GM18526 (cell line): ENCODE measurements around the gene SMYD2.
A peak's percentile ranks its signal among the peaks of the same experiment; 100 is the strongest.

Experiments used
- POLR2A ChIP-seq: IDR thresholded peaks from 3 replicates; pipeline ENCODE4 v1.6.1; 2011; ENCODE audit not compliant: insufficient read length; ENCODE audit errors: extremely low read depth

SMYD2 gene

GRCh38 chr1:214281021-214281719 is at the start of gene SMYD2:
Gene SMYD2, plus strand, starts transcription at chr1:214281159. Its CDS starts 96 bp downstream, at chr1:214281255.
- TF ChIP-seq POLR2A = peak; percentile 53

GRCh38 chr1:214233856-214234634 is 46.9 kb upstream of the SMYD2 start:
- TF ChIP-seq POLR2A = no peak

DNA sequence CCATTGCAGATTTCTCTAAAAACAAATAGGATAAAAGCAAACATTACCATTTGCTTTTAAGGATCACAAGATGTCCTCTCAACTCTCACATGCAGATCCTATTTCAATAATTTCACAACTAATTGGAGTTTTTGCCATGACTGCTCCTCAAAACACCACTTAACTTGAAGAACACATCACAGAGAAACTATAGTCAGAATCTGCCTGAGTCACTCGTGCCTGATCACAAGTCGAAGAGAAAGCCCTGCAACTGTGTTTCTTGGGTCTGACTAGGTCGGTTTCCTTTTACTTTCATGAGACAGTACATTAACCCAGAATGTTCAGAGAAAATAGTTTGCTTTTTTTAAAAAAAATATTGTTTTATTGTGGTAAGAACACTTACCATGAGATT is 46.3 kb upstream of the SMYD2 start:
- TF ChIP-seq POLR2A = no peak

GRCh38 chr1:214236477-214236876 is 44.5 kb upstream of the SMYD2 start:
- TF ChIP-seq POLR2A = no peak

DNA sequence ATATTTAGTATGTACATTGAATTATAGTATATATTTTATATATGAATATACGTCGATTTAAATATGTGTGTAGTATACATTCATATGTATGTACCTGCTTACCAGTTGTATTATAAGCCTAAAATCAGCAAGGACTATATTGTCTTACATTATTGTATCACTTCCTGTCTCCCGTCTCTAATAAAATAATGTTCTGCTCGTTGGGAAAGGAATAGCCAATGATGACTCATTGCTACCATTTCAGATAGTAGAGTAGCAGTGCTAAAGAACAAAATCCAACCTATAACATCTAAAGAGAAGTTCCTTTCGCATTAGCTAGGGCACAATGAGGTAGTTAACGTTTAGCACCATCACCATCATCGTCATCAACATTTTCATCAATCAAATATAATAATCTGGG is 39.9 kb upstream of the SMYD2 start:
- TF ChIP-seq POLR2A = no peak

GRCh38 chr1:214244252-214244651 is 36.7 kb upstream of the SMYD2 start:
- no peak for TF ChIP-seq POLR2A

DNA sequence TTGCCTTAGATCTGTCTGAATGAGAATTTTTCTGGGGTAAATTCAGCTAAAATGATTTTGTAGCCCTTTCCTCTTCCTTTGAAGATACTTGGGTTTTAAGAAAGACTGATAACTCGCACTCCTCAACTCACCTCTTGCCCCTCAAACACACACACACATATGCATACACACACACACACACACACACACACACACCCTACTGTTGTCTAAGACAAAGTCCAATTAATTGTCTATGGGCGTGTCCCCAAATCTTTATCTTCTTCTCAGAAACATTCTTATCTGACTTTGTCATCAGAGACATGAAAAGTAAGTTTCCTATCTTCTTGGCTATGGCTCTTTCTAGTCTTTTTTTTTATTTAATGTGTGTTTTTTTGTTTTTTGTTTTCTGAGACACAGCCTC is 36.1 kb upstream of the SMYD2 start:
- TF ChIP-seq POLR2A = no peak

- no peak for TF ChIP-seq POLR2A
Measured at GRCh38 chr1:214247501-214248041, 33.4 kb upstream of the SMYD2 start.

- TF ChIP-seq POLR2A = no peak
Measured at GRCh38 chr1:214248311-214249085, 32.5 kb upstream of the SMYD2 start.

DNA sequence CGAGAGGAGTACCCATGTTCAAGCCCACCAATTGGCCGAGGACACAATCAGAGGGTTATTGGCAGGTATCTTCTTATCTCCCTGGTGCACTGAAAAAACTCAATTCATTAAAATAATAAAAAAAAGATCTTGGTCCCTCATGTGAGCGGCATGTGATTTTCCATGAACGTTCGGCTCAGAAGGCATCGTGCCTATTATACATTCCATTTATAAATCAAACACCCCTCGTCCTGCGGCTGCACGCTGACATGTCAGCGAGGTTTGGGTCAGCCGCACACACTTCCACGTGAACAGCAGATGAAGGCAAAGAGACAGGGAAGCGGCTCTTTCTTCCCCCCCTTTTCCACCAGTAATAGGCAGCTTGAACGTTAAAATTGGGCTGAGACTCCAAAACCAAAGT is 31.3 kb upstream of the SMYD2 start:
- no peak for TF ChIP-seq POLR2A

- no peak for TF ChIP-seq POLR2A
Measured at GRCh38 chr1:214251354-214251753, 29.6 kb upstream of the SMYD2 start.

DNA sequence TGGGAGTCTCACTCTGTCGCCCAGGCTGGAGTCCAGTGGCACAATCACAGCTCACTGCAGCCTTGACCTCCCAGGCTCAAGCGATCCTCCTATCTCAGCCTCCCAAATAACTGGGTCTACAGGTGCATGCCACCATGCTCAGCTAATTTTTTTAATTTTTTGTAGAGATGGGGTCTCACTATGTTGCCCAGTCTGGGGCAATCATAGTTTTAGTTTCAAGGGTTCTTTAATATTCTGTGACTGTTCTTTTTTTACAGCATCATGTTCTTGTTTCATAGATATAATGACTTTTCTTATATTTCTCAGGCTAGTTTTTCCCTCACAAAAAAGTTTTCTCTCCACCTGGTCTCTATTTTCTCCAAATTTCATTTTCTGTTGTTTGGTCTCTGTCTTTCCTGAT is 25.4 kb upstream of the SMYD2 start:
- TF ChIP-seq POLR2A = no peak

DNA sequence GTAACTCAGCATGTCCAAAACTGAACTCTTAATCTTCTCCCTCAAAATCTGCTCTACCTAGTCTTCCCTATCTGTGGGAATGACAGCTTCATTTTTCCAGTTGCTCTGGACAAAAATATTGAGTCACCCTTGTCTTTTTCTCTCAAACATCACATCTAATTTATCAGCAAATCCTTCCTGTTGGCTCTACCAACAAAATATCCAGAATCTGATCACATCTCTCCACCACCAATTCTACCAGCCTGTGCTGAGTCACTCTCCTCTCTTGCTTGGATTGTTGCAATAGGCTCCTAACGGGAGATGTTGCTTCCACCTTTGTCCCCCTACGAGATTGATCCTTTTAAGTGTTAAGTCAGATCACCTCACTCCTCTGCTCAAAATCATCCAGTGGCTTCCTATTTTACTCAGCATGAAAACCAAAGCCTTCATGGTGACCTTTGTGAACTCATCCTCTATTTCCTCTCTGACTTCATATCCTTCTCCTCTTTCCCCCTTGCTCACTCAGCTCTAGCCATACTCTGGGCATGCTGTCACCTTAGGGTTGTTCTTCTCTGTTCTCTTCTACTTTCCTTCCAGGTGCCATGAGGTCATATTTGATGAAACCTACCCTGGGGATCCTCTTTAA is 21.5 kb upstream of the SMYD2 start:
- no peak for TF ChIP-seq POLR2A

GRCh38 chr1:214260561-214261205 is 20.3 kb upstream of the SMYD2 start:
- TF ChIP-seq POLR2A = no peak
